Uterus (tissue), 4 donors: ENCODE measurements around the gene DNM1. TPM values are rescaled to one million over a fixed set of nuclear protein-coding genes. Genes with fewer than 3 reads are reported as not detected.

Experiments
- DNase-seq, 2 donors: peaks; one replicate each; pipeline ENCODE4 v3.0.0-alpha.2; 2019 to 2020
- H3K27ac ChIP-seq, 2 donors: fragments of 200-600 bp; sonication (generic); 1 replicate in 1 of 2; 2 replicates in 1 of 2; pipeline ENCODE4 v1.5.1; 2016 to 2018
- H3K27me3 ChIP-seq, 2 donors: fragments of 200-600 bp; sonication (generic); one replicate each; pipeline ENCODE4 v1.5.1; 2018 to 2019; ENCODE audit warnings: control low read depth in 1 of 2
- H3K36me3 ChIP-seq, 2 donors: fragments of 200-600 bp; sonication (generic); one replicate each; pipeline ENCODE4 v1.5.1; 2019; ENCODE audit warnings: control low read depth in 1 of 2
- H3K4me1 ChIP-seq, 2 donors: fragments of 200-600 bp; sonication (generic); one replicate each; pipeline ENCODE4 v1.5.1; 2018 to 2019; ENCODE audit warnings: control low read depth in 1 of 2
- H3K4me3 ChIP-seq, 2 donors: fragments of 200-600 bp; sonication (generic); 1 replicate in 1 of 2; 2 replicates in 1 of 2; pipeline ENCODE4 v1.5.1; 2018 to 2019; ENCODE audit warnings: mild to moderate bottlenecking in 1 of 2
- H3K9me3 ChIP-seq, 2 donors: fragments of 200-600 bp; sonication (generic); one replicate each; pipeline ENCODE4 v1.5.1; 2019; ENCODE audit warnings: control low read depth in 1 of 2
- CTCF ChIP-seq, 4 experiments: fragments of 200-600 bp in 2 of 4; fragments of 450-650 bp in 2 of 4; sonication (generic) in 2 of 4; IDR thresholded peaks; one replicate each; pipeline ENCODE4 v1.5.1; 2016 to 2019; ENCODE audit warnings: antibody characterized with exemption in 4 of 4, mild to moderate bottlenecking in 2 of 4, moderate library complexity in 1 of 4
- POLR2A ChIP-seq, 2 donors: fragments of 450-650 bp; IDR thresholded peaks; one replicate each; pipeline ENCODE4 v1.6.1; 2016; ENCODE audit warnings: antibody characterized with exemption in 2 of 2, mild to moderate bottlenecking in 1 of 2, moderate library complexity in 1 of 2
- intact Hi-C: fragments of 100-400 bp; cut with DNase I; formaldehyde crosslinking; loops from one replicate; pipeline ENCODE4 v1.15.1; 2023; ENCODE audit warnings: low total_unique reads
- total RNA-seq, 4 donors: library from RNA; depleted of rRNA in 3 of 4; stranded (reverse); fragments of >200 nt in 3 of 4; gene quantifications; one replicate each; pipeline versions ENCODE4 v1.1.0 to v1.2.4, GENCODE V29; 2014 to 2023
- donor health status: DM: yes; HTN: yes; CAD: no.

DNM1 gene
- total RNA-seq, 4 donors from 2014 or later: 5.0 to 71.5 (median 31.0) TPM

DNA sequence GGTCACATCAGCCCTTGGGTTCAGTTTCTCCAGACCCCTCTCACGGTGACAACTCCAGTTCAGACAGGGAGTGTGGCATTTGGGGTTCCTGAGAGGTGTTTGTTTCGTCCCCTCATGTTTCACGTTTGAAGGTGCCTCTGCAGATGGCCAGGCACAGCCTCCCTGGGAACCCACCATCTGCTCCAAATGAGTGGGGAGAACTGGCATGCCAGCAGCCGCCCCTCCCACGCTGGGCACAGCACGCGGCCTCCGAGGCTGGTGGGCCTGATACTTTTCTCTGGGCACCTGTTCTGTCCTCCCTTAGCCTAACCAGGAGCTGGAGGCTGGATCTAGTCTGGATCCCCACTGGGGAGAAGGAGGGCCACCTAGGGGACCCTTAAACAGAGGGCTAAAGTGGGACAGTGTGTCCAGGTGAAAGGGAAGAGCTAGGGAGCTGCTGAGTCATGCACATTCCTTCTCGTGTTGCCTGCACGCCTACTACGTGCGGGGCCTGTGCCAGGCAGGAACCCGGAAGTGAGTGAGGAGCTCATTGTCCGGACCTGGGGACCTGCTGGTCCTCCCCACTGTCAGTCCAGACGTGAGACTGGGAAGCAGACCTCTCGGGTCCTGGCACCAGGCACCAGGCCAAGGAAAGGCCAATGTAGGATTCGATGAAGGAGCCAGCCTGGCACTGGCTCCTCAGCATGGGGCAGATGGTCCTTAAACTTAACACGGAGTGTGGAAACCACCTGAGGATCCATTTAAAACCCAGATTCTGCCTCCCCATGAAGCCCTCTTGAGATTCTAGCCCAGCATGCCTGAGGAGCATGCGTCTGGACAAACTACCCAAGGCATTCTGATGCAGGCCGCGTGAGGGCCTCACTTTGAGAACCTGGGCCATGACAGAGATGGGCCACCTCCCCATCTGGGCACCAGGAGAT, 11.7 kb downstream of the DNM1 start:
- Histone ChIP-seq H3K27me3 (no peaks in the 10 kb centered on the region), H3K36me3 (no peaks in the 10 kb centered on the region), H3K4me1 (no peaks in the 10 kb centered on the region), H3K27ac (peak overlapping the region; percentile 62 to 76), H3K4me3 (no peak overlapping the region), H3K9me3 (no peaks in the 10 kb centered on the region)
- no peak for TF ChIP-seq POLR2A (IDR thresholded peaks at IDR 0.05)
- TF ChIP-seq CTCF (IDR thresholded peaks at IDR 0.05): no peak
- intact Hi-C loops: no loop called here
- no peak for DNase-seq

DNA sequence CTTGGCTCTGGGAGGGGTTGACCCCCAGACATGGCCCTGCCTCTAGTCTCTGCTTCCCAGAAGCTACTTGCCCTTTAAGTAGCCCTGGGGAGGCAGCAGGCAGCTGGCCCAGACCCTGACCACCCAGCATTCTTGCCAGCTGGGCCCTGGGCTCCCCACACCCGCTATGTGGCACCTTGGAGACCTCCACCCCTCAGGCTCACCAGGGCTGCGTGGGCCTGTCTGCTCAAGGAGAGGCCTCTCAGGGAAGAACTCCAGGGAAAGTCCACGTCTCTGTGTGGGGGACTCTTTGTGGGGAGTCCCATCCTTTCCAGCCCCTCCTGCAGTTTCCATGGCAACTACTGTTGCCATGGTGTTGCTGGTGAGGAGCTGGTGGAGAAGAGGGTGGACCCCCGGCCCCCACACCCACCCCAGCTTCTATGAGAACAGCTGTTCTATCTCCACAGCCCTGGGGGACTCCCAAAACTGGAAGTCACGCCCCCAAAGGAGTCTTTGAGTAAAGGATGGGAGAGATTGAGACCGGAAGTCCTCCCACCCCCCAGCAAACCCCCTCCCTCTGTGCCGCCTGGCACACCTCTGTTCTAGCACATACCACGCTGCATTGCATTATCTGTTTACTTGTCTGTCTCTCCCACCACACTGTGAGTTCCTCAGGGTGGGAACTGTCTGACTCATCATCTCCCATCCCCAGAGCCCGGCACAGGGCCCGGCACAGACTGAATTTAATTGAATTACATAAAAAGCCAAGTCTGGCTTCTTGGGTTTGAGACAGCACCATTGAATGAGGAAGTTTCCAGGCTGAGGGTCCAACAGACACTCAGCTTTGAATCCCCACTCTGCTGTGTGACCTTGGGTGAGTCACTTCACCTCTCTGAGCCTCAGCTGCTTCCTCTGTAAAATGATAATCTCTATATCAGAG, 12.6 kb downstream of the DNM1 start:
- intact Hi-C loops: no loop called here
- no peaks in the 10 kb centered on the region for H3K36me3 ChIP-seq
- DNase-seq: peak; percentile 61 to 69
- H3K9me3 ChIP-seq: no peaks in the 10 kb centered on the region
- H3K4me1 ChIP-seq: no peaks in the 10 kb centered on the region
- H3K4me3 ChIP-seq: no peak overlapping the region
- peak overlapping the region; percentile 62 to 76 for H3K27ac ChIP-seq
- no peaks in the 10 kb centered on the region for H3K27me3 ChIP-seq
- no peak for TF ChIP-seq POLR2A (IDR thresholded peaks at IDR 0.05)
- TF ChIP-seq CTCF (IDR thresholded peaks at IDR 0.05): no peak

GRCh38 chr9:128216781-128217553, 13.8 kb downstream of the DNM1 start:
- no peak for TF ChIP-seq CTCF (IDR thresholded peaks at IDR 0.05)
- intact Hi-C loops: no loop called here
- peak overlapping the region in 1 of 2 donors; percentile 76 for H3K27ac ChIP-seq
- DNase-seq: no peak
- H3K4me1 ChIP-seq: no peaks in the 10 kb centered on the region
- no peaks in the 10 kb centered on the region for H3K36me3 ChIP-seq
- H3K27me3 ChIP-seq: no peaks in the 10 kb centered on the region
- no peak overlapping the region for H3K4me3 ChIP-seq
- H3K9me3 ChIP-seq: no peaks in the 10 kb centered on the region

- Histone ChIP-seq H3K4me1 (no peaks in the 10 kb centered on the region), H3K27ac (peak overlapping the region; percentile 29 to 42), H3K27me3 (no peaks in the 10 kb centered on the region), H3K4me3 (peak overlapping the region in 1 of 2 donors; percentile 22), H3K36me3 (no peaks in the 10 kb centered on the region), H3K9me3 (no peaks in the 10 kb centered on the region)
- no peak for DNase-seq
- TF ChIP-seq CTCF (IDR thresholded peaks at IDR 0.05) (no peak), POLR2A (IDR thresholded peaks at IDR 0.05) (no peak)
- intact Hi-C loops: no loop called here
Measured at GRCh38 chr9:128218172-128218517, 15.0 kb downstream of the DNM1 start.
